ENCODE data around the gene GRIN2A.

Gene GRIN2A

GRCh38 chr16:10182222-10183053 lies at the start of gene GRIN2A:
Gene GRIN2A, minus strand, starts transcription at chr16:10182428. Its CDS starts 2,017 bp downstream, at chr16:10180411.
- peak; percentile 41 for DNase-seq

DNA sequence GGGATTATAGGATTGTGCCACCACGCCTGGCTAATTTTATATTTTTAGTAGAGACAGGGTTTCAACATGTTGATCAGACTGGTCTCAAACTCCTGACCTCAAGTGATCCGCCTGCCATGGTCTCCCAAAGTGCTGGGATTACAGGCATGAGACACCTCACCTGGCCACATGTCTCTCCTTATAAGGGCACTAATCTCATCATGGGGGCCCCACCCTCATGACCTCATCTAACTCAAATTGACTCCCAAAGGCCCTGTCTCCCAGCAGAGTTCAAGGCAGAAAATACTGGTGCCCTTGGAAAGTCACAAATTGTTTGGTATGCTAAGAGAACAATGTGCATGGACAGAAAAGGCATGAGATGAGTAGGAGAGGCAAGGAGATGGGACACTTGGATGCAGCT lies 49.3 kb upstream of the GRIN2A start:
- no peak for DNase-seq

GRCh38 chr16:10228779-10229178 lies 46.6 kb upstream of the GRIN2A start:
- DNase-seq: peak; percentile 78

- no peak for DNase-seq
Measured at GRCh38 chr16:10226987-10227306, 44.7 kb upstream of the GRIN2A start.

DNA sequence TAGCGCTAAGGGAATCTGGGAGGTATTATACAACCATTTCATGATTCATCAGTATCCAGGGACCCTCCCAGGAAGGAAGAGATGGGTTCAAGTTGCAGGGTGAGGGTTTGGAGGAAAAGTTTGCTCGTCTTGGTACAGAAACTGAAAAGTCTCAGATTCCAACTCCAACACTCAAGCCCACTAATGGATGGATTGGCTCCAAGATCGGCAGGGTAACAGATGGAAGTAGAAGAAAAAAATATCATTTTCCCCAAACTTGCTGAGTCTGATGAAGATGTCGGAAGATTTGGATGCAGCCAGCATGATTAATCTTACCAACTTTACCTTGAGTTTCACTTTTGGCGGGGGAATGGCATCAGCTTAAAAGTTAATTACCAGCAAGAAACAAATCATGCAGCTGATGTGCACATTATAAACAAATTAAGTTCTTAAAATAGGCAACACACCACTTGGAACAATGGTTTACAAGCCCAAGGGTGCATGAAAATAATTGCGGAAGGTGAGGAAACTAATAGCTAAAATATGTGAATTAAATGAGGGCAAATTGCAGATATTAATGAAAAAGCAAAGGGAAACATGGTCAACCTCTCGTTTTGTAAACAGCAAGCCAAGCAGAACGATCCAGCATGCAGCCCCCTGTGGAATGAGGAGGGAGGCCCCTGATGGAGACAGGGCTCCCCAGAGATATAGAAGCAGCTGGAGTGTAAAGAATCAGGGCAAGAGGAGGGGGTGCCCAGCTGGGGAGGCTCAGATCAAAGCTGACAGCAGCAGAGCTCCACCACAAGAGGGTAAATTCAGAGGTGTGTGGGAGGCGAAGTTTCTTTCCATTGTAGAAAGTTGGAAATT lies 44.1 kb upstream of the GRIN2A start:
- no peak for DNase-seq

GRCh38 chr16:10225653-10226052 lies 43.4 kb upstream of the GRIN2A start:
- DNase-seq: no peak

GRCh38 chr16:10224850-10225249 lies 42.6 kb upstream of the GRIN2A start:
- DNase-seq: no peak

- no peak for DNase-seq
Measured at GRCh38 chr16:10220942-10221341, 38.7 kb upstream of the GRIN2A start.

GRCh38 chr16:10219742-10220141 lies 37.5 kb upstream of the GRIN2A start:
- DNase-seq: no peak

DNA sequence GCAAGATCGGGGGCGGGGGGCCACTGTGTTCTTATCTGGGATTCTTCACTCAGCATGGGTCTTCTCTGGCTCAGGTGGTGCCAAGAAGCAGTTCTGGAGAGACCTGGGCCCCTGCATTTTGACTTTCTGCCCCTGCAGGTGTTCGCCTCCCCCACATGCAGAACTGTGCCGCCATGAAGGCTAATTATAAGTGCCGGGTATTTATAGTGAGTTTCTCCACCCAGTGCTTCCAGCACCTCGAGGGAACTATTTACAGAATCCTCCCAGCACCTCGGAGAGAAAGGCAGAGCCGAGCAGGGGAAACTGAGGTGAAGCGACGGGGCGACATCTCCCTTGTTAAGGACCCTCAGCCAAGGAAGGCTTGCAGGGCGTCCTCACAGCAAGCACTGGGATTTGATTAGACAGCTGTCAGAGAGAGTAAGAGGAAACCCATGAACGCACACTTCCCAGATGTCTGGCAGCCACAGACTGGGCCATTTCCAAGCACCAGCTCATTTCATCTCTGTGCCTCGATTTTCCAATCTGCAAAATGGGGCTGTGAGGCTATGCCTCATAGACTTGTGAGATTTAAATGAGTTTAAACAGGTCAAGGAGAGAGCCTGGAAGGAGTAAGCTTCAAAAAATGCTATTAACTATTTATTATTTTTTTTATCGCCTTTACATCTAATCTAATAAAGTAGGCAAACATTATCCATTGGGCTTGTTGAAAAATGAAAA lies 36.4 kb upstream of the GRIN2A start:
- DNase-seq: no peak

DNA sequence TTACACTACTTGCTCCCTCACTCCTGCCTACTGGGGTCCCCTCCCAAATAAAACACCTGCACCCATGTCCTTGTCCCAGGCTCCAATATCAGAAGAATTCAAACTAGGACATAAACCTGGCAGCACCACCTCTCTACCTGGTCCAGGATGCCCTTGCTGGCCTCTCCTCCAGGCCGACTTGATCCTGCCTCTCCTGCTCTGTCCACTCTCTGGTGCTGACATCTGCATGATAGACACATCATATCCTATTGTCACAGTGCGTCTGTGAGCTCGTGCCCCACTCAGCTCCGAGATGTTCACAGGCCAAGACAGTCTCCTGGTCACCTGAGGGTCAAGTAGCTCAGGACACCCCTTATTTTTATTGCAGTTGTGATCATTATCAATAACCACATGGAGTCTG lies 31.5 kb upstream of the GRIN2A start:
- DNase-seq: no peak

GRCh38 chr16:10210944-10211343 lies 28.7 kb upstream of the GRIN2A start:
- no peak for DNase-seq

DNA sequence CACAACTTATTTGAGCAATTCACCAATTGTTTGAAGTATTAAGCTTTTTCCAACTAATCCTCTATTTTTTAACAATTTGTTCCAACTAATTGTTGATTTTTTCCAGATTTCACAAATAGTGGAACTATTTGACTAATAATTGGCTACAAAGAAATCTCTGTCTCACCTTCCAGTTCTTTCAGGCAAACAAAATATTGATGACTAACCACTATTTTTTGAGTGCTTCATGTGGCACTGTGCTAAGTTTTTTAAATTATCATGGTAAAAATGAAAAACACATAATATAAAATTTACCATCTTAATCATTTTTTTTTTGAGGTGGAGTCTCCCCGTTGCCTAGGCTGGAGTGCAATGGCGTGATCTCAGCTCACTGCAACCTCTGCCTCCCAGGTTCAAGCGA lies 24.6 kb upstream of the GRIN2A start:
- DNase-seq: no peak

GRCh38 chr16:10206215-10206614 lies 24.0 kb upstream of the GRIN2A start:
- no peak for DNase-seq

- DNase-seq: no peak
Measured at GRCh38 chr16:10205688-10206087, 23.5 kb upstream of the GRIN2A start.

DNA sequence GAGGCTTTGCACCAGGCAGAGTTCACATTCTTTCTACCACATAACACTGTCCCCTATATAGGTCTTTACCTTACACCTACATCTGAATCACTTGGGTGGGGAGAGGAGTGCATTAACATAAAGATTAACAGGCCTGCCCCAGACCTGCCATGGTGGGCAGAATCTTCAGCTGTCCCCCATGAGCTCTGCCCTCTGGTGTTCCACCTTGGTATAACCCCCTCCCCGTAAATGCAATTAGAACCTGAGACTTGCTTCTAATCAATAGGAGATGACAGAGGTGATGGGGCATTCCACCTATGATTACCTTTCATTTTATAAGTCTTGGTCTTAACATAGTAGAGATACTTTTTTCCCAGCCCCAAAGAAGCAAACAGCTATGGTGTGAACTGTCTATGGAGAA lies 20.4 kb upstream of the GRIN2A start:
- no peak for DNase-seq

GRCh38 chr16:10200637-10201586 lies 18.7 kb upstream of the GRIN2A start:
- DNase-seq: peak; percentile 8

GRCh38 chr16:10196999-10197398 lies 14.8 kb upstream of the GRIN2A start:
- DNase-seq: no peak

DNA sequence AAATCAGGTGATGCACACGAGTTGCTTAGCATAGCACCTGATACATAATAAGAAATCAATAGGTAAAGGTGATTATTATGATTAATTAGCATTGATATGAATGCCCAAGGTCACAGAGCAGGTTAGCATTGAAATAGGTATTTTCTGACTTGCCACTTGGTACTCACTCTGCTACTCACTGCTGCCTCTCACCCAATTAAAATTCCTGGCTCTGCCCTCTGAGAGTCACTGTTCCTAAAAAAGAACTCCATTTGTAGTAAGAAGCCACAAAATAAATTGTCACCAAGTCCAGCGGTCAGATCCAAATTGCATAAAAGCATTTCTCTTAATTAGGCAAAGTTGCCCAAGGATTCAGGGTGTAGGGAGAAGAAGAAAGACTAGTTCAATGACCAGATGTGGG lies 8.9 kb upstream of the GRIN2A start:
- DNase-seq: no peak

DNA sequence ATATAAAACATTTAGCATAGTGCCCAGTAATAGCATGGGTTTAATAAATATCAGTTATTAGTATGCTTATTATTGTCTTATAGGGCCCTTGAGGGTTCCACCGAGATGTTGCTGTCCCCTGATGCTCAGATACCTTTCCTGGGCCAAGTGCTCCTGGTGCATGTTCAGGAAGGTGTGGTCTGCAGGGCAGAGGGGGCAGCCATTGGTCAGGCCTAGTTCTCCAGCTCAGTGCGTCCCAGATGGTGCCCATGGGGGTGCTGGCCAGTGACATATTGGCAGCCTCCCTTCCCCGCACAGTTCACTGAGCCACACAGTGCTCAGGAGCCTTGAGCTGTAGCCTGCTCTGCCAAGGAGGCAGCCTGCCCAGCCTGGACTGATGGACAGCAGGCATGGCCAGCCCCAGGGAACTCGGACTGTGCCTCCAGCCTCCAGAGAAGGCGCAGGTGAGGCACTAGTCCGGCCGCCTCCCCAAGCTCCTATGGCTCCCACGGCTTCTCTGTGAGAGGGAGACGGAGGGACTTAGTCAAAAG lies 7.7 kb upstream of the GRIN2A start:
- no peak for DNase-seq

- DNase-seq: no peak
Measured at GRCh38 chr16:10188236-10188635, 6.0 kb upstream of the GRIN2A start.
